Parathyroid adenoma (tissue), 2 donors: ENCODE measurements around the gene ZNF280A.

Source experiments
- H2AFZ ChIP-seq: fragments of 300-600 bp; sonication (generic); one replicate; pipeline ENCODE4 v1.7.0; 2017; ENCODE audit warnings: antibody characterized with exemption, mild to moderate bottlenecking
- H3K27ac ChIP-seq: fragments of 300-600 bp; sonication (generic); one replicate; pipeline ENCODE4 v1.7.0; 2017
- H3K27me3 ChIP-seq: fragments of 300-600 bp; sonication (generic); one replicate; pipeline ENCODE4 v1.7.0; 2017; ENCODE audit warnings: low read length; ENCODE audit not compliant: control insufficient read depth, insufficient read depth
- H3K36me3 ChIP-seq: fragments of 300-600 bp; sonication (generic); one replicate; pipeline ENCODE4 v1.7.0; 2017; ENCODE audit warnings: low read length; ENCODE audit not compliant: control insufficient read depth, insufficient read depth
- H3K4me1 ChIP-seq: fragments of 300-600 bp; sonication (generic); one replicate; pipeline ENCODE4 v1.7.0; 2017; ENCODE audit warnings: control low read depth
- H3K4me2 ChIP-seq: fragments of 300-600 bp; sonication (generic); one replicate; pipeline ENCODE4 v1.7.0; 2017; ENCODE audit warnings: low read length
- H3K4me3 ChIP-seq: fragments of 300-600 bp; sonication (generic); one replicate; pipeline ENCODE4 v1.7.0; 2017; ENCODE audit warnings: low read depth, low read length
- H3K79me2 ChIP-seq: fragments of 300-600 bp; sonication (generic); one replicate; pipeline ENCODE4 v1.7.0; 2017; ENCODE audit warnings: control low read depth
- H3K9ac ChIP-seq: fragments of 300-600 bp; sonication (generic); one replicate; pipeline ENCODE4 v1.7.0; 2017; ENCODE audit warnings: mild to moderate bottlenecking
- H3K9me3 ChIP-seq: fragments of 300-600 bp; sonication (generic); one replicate; pipeline ENCODE4 v1.7.0; 2017; ENCODE audit warnings: low read length; ENCODE audit not compliant: control insufficient read depth
- TF ChIP-seq, protein P1 (sequence below): fragments of 300-600 bp; sonication (generic); IDR thresholded peaks from one replicate; pipeline ENCODE4 v1.7.0; 2017; ENCODE audit warnings: antibody characterized with exemption, mild to moderate bottlenecking
- donor health status: primary hyperparathyroidism.

The ZNF280A gene

DNA sequence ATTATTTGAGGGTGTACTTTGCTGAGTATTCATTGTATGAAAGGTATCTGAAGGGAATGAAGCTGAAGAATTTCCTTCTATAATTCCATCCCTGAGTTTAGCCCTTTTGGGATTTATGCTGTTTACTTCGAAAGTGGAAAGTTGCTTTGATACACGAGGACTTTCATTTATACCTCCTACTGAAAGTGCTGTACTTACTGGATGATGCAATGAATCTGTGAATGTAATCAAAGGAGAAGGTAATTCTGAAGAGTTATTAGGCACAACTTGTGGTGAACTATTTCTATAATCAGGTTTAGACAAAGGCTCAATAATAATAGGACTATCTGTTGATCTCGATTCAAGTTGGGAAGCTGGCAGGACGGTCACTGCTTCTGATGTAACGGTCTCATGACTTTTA is 31.3 kb downstream of the ZNF280A start:
- H3K9me3 ChIP-seq = no peaks in the 10 kb centered on the region
- no peaks in the 10 kb centered on the region for H3K27me3 ChIP-seq
- H3K79me2 ChIP-seq = no peaks in the 10 kb centered on the region
- H3K36me3 ChIP-seq = no peaks in the 10 kb centered on the region
- H3K4me3 ChIP-seq = no peak overlapping the region
- no peak overlapping the region for H2AFZ ChIP-seq
- no peak overlapping the region for H3K9ac ChIP-seq
- no peak overlapping the region for H3K4me2 ChIP-seq
- no peaks in the 10 kb centered on the region for H3K4me1 ChIP-seq
- TF ChIP-seq, protein P1, sequence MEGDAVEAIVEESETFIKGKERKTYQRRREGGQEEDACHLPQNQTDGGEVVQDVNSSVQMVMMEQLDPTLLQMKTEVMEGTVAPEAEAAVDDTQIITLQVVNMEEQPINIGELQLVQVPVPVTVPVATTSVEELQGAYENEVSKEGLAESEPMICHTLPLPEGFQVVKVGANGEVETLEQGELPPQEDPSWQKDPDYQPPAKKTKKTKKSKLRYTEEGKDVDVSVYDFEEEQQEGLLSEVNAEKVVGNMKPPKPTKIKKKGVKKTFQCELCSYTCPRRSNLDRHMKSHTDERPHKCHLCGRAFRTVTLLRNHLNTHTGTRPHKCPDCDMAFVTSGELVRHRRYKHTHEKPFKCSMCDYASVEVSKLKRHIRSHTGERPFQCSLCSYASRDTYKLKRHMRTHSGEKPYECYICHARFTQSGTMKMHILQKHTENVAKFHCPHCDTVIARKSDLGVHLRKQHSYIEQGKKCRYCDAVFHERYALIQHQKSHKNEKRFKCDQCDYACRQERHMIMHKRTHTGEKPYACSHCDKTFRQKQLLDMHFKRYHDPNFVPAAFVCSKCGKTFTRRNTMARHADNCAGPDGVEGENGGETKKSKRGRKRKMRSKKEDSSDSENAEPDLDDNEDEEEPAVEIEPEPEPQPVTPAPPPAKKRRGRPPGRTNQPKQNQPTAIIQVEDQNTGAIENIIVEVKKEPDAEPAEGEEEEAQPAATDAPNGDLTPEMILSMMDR = no peak
- H3K27ac ChIP-seq = no peak overlapping the region

DNA sequence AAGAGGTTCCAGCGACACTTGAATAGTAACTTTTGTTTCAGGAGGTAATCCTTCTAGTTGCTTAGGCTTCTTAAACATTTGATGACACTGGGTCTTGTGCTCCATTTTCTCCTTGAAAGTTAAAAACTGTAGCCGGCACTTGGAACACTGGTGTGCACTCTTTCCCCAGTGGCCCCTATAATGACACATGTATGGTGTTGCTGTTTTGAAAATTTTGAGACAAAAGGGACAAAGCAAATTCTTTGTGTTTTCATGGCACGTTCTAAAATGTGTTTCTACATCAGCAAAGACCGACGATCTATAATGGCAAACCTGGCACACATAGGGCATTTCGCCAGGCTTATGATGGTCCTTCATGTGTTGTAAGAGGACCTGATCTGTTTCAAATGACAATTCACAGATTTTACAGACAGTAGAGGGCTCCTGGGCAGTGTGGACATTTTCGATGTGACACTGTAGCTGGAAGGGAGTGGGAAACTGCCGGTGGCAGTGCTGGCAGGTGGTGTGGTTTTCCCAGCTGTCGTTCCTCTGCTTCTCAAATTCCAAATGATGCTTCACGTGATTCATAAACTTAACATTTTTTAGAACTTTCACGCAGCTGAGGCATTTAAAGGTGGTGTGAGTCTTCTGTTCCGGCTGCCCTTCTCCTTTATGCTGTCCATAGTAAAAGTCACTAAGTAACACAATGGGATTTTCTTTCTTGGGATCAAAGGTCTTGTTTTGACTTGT is 32.0 kb downstream of the ZNF280A start:
- Histone ChIP-seq H3K9me3 (no peaks in the 10 kb centered on the region), H3K79me2 (no peaks in the 10 kb centered on the region), H3K9ac (no peak overlapping the region), H3K36me3 (no peaks in the 10 kb centered on the region), H2AFZ (no peak overlapping the region), H3K4me2 (no peak overlapping the region), H3K4me3 (no peak overlapping the region), H3K4me1 (no peaks in the 10 kb centered on the region), H3K27ac (no peak overlapping the region), H3K27me3 (no peaks in the 10 kb centered on the region)
- TF ChIP-seq, protein P1 = no peak

DNA sequence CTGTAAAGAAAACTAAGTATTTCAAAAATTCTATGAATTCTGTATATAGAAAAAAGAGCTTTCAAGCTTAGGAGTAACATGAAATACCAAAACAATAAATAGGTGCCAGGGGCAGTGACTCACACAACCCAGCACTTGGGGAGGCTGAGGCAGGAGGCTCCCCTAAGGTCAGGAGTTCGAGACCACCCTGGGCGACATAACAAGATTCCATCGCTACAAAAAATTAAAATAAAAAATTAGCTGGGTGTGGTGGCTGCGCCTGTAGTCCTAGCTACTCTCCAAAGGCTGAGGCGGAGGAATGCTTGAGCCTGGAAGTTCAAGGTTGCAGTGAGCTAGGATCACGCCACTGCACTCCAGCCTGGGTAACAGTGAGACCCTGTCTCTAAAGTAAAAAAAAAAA is 33.0 kb downstream of the ZNF280A start:
- Histone ChIP-seq H3K79me2 (no peaks in the 10 kb centered on the region), H3K4me2 (no peak overlapping the region), H3K9me3 (no peaks in the 10 kb centered on the region), H3K4me1 (no peaks in the 10 kb centered on the region), H3K27me3 (no peaks in the 10 kb centered on the region), H2AFZ (no peak overlapping the region), H3K27ac (no peak overlapping the region), H3K4me3 (no peak overlapping the region), H3K9ac (no peak overlapping the region), H3K36me3 (no peaks in the 10 kb centered on the region)
- TF ChIP-seq, protein P1 = no peak

DNA sequence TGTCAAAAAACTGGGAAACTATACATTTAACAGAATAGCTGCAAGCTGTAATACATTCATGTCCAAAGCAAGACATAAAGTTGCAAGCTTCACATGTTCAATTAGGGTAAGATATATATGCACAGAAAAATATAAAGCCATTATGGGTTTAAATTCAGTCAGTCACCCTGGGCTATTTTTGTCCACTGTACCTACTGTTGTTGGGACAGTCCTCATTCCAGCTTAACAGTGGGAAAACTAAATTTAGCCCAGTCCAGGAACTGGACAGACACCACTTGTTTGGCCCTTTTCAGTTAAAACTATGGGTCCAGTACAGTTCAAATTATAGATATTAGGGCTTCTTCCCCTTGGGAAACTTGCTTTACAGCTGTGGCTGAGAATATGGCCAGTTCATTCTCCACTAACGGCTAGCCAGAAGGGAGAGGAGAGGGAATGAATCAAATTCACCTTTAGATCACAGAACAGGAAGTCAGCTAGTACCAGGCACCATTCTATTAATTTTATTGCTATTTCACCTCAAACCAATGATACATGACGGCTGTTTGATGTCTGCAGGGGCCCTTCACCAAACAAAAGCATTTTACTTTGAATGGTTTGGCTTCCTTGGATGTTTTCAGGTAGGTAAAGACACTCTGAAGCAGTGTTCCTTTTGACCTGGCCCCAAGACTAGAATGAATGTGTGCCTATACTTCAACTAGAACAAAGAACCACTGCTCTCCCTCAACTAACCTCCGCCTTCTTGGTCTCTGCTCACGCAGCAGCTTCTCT is 33.8 kb downstream of the ZNF280A start:
- H3K27ac ChIP-seq = no peak overlapping the region
- no peaks in the 10 kb centered on the region for H3K4me1 ChIP-seq
- no peaks in the 10 kb centered on the region for H3K9me3 ChIP-seq
- no peaks in the 10 kb centered on the region for H3K36me3 ChIP-seq
- H3K4me2 ChIP-seq = no peak overlapping the region
- no peak overlapping the region for H2AFZ ChIP-seq
- no peak overlapping the region for H3K9ac ChIP-seq
- H3K27me3 ChIP-seq = no peaks in the 10 kb centered on the region
- no peak overlapping the region for H3K4me3 ChIP-seq
- H3K79me2 ChIP-seq = no peaks in the 10 kb centered on the region
- TF ChIP-seq, protein P1 = no peak
